Measurements from ENCODE around the gene OR7C1. TPM values are rescaled to one million over a fixed set of nuclear protein-coding genes. Genes with fewer than 3 reads are reported as not detected.

OR7C1 gene
- total and polyA plus RNA-seq, 2 of the 13 experiments (the other 11 are each of a cell fraction or from before 2014, with no cell fraction given) = not detected

DNA sequence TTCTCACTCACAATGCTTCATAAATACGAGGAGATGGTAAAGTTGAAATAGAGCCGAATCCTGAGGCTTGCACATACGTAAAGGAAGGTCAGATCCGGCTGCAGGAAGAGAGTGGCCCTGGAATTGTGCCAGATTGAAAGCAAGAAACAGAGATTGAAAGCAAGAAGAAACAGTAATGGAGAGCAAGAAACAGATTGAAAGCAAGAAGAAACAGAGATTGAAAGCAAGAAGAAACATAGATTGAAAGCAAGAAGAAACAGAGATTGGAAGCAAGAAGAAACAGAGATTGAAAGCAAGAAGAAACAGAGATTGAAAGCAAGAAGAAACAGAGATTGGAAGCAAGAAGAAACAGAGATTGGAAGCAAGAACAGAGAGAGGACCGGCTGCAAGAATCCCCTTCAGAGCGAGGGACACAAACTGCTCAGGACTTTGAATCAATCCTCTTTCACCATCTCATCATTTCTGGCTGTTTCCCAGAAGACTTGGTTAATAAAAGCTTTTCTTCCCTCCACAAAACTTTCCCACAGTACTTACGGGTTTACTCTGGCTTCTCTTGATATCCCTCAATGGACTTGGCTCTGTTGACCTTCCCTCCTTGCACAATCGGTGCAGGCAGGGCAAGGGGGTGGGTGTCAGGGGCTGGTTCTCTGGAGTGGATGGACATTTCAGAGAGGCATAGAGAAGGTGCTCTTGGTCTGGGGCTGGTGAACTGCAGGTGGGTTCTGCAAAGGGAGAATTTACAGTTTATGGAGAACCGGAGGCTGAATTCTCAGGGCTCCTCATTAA, 25.5 kb downstream of the OR7C1 start:
- no peaks in the 10 kb centered on the region; a peak in 1 of 5 replicates for H3K27me3 ChIP-seq (ENCODE audit: control insufficient read depth in 1 of 2, insufficient read depth in 2 of 2, low read length in 2 of 2)
- ChIA-PET CTCF (ENCODE audit: low intra/inter-chr PET ratio, low total read pairs) (no interaction called here), POLR2A (no interaction called here)
- FAIRE-seq (peak; percentile 76), ATAC-seq (peak; percentile 66), DNase-seq (ENCODE audit: low spot score) (peak; percentile 25)
- H3K4me2 ChIP-seq (ENCODE audit: low read depth, low read length) = peak overlapping the region; percentile 16; the same call in 1 of the 2 replicates
- TF ChIP-seq FOXA1 (IDR thresholded peaks at IDR 0.05) (no peak), FOXA1 (CRISPR knock-in tag; IDR thresholded peaks at IDR 0.05) (peak; percentile 32; the same call in 1 of the 2 replicates), CEBPB (IDR thresholded peaks at IDR 0.05; ENCODE audit: borderline replicate concordance, low read depth, low read length) (peak; percentile 86), ZBTB42 (CRISPR knock-in tag; IDR thresholded peaks at IDR 0.05) (no peak), HNF4A (CRISPR knock-in tag; IDR thresholded peaks at IDR 0.05) (peak; percentile 72), CEBPG (CRISPR knock-in tag; IDR thresholded peaks at IDR 0.05) (peak; percentile 65), TAF1 (CRISPR knock-in tag; IDR thresholded peaks at IDR 0.05) (no peak), NFYB (CRISPR knock-in tag; IDR thresholded peaks at IDR 0.05) (no peak)
- TF ChIP-seq, protein P1, sequence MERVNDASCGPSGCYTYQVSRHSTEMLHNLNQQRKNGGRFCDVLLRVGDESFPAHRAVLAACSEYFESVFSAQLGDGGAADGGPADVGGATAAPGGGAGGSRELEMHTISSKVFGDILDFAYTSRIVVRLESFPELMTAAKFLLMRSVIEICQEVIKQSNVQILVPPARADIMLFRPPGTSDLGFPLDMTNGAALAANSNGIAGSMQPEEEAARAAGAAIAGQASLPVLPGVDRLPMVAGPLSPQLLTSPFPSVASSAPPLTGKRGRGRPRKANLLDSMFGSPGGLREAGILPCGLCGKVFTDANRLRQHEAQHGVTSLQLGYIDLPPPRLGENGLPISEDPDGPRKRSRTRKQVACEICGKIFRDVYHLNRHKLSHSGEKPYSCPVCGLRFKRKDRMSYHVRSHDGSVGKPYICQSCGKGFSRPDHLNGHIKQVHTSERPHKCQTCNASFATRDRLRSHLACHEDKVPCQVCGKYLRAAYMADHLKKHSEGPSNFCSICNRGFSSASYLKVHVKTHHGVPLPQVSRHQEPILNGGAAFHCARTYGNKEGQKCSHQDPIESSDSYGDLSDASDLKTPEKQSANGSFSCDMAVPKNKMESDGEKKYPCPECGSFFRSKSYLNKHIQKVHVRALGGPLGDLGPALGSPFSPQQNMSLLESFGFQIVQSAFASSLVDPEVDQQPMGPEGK (CRISPR knock-in tag; IDR thresholded peaks at IDR 0.05) = peak; percentile 36; the same call in 1 of the 2 replicates
- H3K4me1 ChIP-seq (ENCODE audit: insufficient read depth, low read length) = peaks cover 13% of the 10 kb centered on the region
- no peak overlapping the region for H3K9ac ChIP-seq (ENCODE audit: insufficient read depth, low read depth, low read length)
- no peak overlapping the region for H3K27ac ChIP-seq (ENCODE audit: extremely low read length, insufficient read depth, low read length)
- no TSS peak for BruUV-seq (replicated peaks)
- no peaks in the 10 kb centered on the region for H3K9me3 ChIP-seq (ENCODE audit: low read length)
- intact Hi-C loops (cut with micrococcal nuclease; ENCODE audit: unreplicated experiment) = no loop called here
- in situ Hi-C loops (cut with HindIII; ENCODE audit: extremely low pct_ligation_motif_present, low pct_unique_long_range_greater_than_20kb) = no loop called here
- no peaks in the 10 kb centered on the region for H4K20me1 ChIP-seq (ENCODE audit: insufficient read depth, low read length)
- 1% methylated on average over 9 of the region's 9 CpGs for WGBS (ENCODE audit: low lambda C conversion rate)
- no peak overlapping the region for H2AFZ ChIP-seq (ENCODE audit: low read length)
- no peaks in the 10 kb centered on the region for H3K79me2 ChIP-seq (ENCODE audit: insufficient read depth, low read length)
- no peak overlapping the region for H3K4me3 ChIP-seq (replicated peaks in 1 of 3; ENCODE audit: insufficient read depth in 1 of 3, low read depth in 2 of 3, low read length in 3 of 3)
- H3K36me3 ChIP-seq (replicated peaks in 1 of 2; ENCODE audit: control insufficient read depth in 1 of 2, insufficient read depth in 2 of 2, low read length in 2 of 2) = no peaks in the 10 kb centered on the region
